Kidney epithelial cell (primary cell): ENCODE data around the gene TBX10. TPM values are rescaled to one million over a fixed set of nuclear protein-coding genes. Genes with fewer than 3 reads are reported as not detected.

Source experiments
- DNase-seq: peaks from one replicate; pipeline ENCODE4 v3.0.0-alpha.2; 2010; ENCODE audit warnings: low read depth
- H3K27me3 ChIP-seq: 2 replicates; pipeline ENCODE4 v1.6.0; 2011; ENCODE audit warnings: low read length; ENCODE audit not compliant: control insufficient read depth, insufficient read depth
- H3K36me3 ChIP-seq: 2 replicates; pipeline ENCODE4 v1.5.1; 2011; ENCODE audit warnings: low read length; ENCODE audit not compliant: control insufficient read depth, insufficient read depth
- H3K4me3 ChIP-seq: 2 replicates; pipeline ENCODE4 v1.5.1; 2011; ENCODE audit warnings: low read depth, mild to moderate bottlenecking, control low read depth, low read length
- total RNA-seq: library from RNA; depleted of rRNA; stranded (reverse); fragments of >200 nt; gene quantifications from 2 replicates; pipeline ENCODE4 v1.2.3, GENCODE V29; 2015
- TF ChIP-seq, protein P1 (sequence below): IDR thresholded peaks from 2 replicates; pipeline ENCODE4 v1.5.1; 2011; ENCODE audit warnings: mild to moderate bottlenecking, moderate library complexity, low read length, control low read depth, inconsistent platforms; ENCODE audit not compliant: insufficient read depth, poor library complexity, severe bottlenecking

The TBX10 gene
- total RNA-seq, 1 donor from 2014 or later = not detected

DNA sequence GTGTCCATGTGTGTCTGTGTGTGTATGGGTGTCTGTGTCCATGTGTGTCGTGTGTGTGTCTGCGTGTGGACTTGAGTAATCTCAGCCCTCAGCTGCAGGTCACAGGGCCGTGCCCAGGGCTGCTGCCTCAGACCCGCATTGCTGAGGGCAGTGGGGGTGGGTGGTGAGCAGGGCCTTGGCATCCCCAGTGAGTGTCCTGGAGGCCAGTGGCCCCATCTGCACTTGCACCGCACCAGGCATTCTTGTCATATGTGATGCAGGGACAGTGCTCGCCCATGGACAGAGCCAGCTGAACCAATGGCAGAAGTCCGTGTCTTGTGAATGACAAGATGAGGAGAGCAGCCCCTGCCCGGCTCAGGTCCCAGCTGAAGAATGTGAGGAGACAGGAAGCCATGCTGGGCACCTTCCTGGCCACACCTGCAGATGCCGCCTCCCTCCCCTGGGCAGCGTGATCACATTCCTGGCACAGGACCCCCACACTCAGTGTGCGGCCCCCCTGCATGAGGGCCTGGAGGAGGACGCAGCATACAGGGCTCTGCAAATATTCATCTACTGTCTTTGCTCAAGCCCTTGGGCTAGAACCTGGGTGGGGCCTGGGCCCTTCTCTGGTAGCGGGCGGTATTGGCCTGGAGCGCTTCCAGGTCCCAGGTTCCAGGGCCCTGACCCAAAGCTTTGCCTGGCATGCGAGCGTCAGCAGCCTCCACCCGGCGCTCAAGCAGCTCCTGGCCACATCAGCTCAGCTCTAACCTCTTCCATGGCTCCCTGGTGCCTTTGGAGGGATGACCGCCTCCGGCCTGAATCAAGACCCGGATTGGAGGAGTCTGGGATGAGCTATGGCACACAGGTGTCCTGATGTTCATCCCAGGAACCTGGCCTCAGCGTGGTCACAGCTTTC is 31.0 kb upstream of the TBX10 start:
- DNase-seq = no peak
- H3K36me3 ChIP-seq = no peaks in the 10 kb centered on the region
- TF ChIP-seq, protein P1, sequence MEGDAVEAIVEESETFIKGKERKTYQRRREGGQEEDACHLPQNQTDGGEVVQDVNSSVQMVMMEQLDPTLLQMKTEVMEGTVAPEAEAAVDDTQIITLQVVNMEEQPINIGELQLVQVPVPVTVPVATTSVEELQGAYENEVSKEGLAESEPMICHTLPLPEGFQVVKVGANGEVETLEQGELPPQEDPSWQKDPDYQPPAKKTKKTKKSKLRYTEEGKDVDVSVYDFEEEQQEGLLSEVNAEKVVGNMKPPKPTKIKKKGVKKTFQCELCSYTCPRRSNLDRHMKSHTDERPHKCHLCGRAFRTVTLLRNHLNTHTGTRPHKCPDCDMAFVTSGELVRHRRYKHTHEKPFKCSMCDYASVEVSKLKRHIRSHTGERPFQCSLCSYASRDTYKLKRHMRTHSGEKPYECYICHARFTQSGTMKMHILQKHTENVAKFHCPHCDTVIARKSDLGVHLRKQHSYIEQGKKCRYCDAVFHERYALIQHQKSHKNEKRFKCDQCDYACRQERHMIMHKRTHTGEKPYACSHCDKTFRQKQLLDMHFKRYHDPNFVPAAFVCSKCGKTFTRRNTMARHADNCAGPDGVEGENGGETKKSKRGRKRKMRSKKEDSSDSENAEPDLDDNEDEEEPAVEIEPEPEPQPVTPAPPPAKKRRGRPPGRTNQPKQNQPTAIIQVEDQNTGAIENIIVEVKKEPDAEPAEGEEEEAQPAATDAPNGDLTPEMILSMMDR = no peak
- no peaks in the 10 kb centered on the region for H3K27me3 ChIP-seq
- no peak overlapping the region for H3K4me3 ChIP-seq

DNA sequence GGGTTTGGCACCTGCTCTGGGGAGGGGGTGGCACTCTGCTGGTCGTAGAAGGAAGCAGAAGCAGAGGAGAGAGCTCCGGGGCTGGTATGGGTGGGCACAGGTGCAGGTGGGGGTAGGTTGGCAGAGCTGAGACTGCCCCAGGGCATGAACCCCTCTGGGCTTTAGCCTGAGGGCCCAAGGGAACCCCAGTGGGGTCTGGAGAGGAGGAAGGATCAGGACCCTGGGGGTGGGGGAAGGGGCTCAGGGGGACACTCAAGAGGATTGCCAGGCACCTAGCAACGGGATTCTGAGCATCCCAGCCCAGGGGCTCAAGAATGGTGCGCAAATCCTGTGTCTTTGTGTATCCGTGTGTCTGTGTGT is 28.6 kb upstream of the TBX10 start:
- Histone ChIP-seq H3K36me3 (no peaks in the 10 kb centered on the region), H3K4me3 (no peak overlapping the region), H3K27me3 (peaks cover 8% of the 10 kb centered on the region)
- TF ChIP-seq, protein P1 = no peak
- no peak for DNase-seq

DNA sequence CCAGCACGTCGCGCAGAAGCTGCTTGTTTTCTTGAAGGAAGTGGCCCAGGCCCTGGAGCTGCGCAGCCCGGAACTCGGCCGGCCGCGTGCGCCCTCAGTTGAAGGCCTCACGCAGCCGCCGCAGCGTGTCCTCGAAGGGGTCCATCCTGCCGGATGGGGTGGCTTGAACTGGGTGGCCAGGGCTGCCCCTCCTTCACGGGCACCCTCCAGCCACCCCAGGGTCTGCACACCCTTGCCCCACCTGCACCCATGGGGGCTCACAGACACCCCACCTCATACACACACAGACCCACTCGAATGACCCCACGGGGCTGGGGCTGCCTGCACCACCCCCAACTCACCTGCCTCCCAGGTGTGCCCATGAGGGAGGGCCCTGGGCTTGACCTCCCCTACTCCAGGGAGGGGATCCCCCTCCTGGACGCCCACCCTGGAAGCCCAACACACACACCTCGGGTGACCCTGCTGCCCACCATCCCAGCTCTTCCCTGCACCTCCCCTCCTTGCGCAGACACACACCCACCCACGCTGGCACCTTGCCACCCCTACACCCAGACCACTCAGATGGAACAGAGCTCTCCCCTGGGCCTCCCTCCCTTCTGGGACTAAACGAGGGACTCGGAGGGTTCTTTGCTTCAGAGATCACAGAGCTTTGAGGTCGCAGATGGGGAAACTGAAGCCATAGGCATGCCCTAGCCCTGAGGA is 28.1 kb upstream of the TBX10 start:
- peaks cover 10% of the 10 kb centered on the region for H3K27me3 ChIP-seq
- H3K36me3 ChIP-seq = no peaks in the 10 kb centered on the region
- no peak overlapping the region for H3K4me3 ChIP-seq
- TF ChIP-seq, protein P1 = no peak
- no peak for DNase-seq

DNA sequence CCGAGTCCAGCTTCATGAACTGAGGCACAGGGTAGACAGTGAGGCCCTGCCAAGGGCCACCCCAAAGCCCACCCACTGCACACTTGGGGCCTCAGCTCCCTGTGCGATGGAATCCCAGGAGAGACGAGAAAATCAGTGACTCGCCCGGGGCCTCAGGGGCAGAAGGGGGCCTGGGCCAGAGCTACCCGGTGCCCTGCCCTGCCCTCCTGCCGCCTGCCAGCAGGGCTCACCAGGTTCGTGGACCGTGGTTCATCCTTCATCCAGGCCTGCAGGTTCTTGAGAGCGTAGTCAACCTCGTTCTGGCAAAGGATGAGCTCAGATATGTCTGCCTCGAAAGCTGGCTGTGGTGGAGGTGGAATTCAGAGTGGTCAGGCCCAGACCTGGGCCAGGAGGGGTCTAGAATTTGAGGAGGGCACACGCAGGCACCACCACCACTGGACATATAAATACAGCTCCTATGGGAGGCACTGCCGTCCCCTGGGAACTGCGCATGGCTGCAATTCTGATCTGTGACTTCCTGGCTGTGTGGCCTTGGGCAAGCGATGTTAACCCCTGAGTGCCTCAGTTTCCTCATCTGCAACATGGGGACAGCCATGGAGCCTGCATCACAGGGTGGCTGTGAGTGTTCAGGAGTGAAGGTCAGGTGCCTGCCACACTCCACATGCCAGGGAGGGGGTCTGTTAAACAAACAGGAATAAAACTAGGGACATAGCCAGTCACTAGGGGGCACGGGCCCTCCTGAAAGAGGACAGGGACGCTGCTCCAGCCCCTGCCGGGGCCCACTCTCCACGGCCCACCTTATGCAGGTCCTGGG is 27.3 kb upstream of the TBX10 start:
- H3K36me3 ChIP-seq = no peaks in the 10 kb centered on the region
- TF ChIP-seq, protein P1 = no peak
- H3K4me3 ChIP-seq = no peak overlapping the region
- DNase-seq = no peak
- H3K27me3 ChIP-seq = peaks cover 11% of the 10 kb centered on the region

DNA sequence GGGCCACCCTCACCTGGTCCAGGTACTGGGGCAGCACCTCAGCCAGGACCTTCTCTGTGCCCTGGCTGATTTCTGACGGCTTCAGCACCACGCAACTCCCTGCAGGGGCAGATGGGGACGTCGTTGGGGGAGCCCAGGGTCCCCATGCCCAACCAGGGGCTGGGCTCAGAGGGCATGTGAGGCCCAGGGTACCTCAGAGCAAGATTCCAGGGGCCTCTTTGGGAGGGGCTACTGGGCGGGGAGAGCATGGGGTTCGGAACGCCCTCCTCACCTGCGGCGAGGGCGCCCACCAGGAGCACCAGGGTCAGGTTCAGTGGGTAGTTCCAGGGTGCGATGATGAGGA is 26.7 kb upstream of the TBX10 start:
- H3K36me3 ChIP-seq = no peaks in the 10 kb centered on the region
- no peak overlapping the region for H3K4me3 ChIP-seq
- DNase-seq = no peak
- TF ChIP-seq, protein P1 = no peak
- H3K27me3 ChIP-seq = peaks cover 11% of the 10 kb centered on the region
